ENCODE data around the gene PARVB.

The PARVB gene

GRCh38 chr22:44192816-44193534 lies 168.9 kb downstream of the PARVB start:
- Histone ChIP-seq H3K4me1 (ENCODE audit: control insufficient read depth in 2 of 2, insufficient read depth in 2 of 2, low read length in 2 of 2) (peaks cover 0 to 2% of the 10 kb centered on the region in 2 donors), H3K4me3 (ENCODE audit: low read length in 2 of 2) (no peak overlapping the region), H3K9ac (ENCODE audit: low read depth in 1 of 2, low read length in 2 of 2) (no peak overlapping the region), H3K9me3 (ENCODE audit: control insufficient read depth in 2 of 2, low read length in 2 of 2) (no peaks in the 10 kb centered on the region), H3K27me3 (ENCODE audit: control insufficient read depth in 2 of 2, insufficient read depth in 2 of 2, low read length in 2 of 2) (no peaks in the 10 kb centered on the region), H3K27ac (ENCODE audit: low read depth in 2 of 2, low read length in 2 of 2) (no peak overlapping the region), H3K36me3 (ENCODE audit: control insufficient read depth in 2 of 2, insufficient read depth in 2 of 2, low read length in 2 of 2) (no peaks in the 10 kb centered on the region)

- Histone ChIP-seq H3K4me1 (ENCODE audit: control insufficient read depth in 2 of 2, insufficient read depth in 2 of 2, low read length in 2 of 2) (peaks cover 0 to 2% of the 10 kb centered on the region in 2 donors), H3K27me3 (ENCODE audit: control insufficient read depth in 2 of 2, insufficient read depth in 2 of 2, low read length in 2 of 2) (no peaks in the 10 kb centered on the region), H3K4me3 (ENCODE audit: low read length in 2 of 2) (no peak overlapping the region), H3K27ac (ENCODE audit: low read depth in 2 of 2, low read length in 2 of 2) (no peak overlapping the region), H3K9me3 (ENCODE audit: control insufficient read depth in 2 of 2, low read length in 2 of 2) (no peaks in the 10 kb centered on the region), H3K9ac (ENCODE audit: low read depth in 1 of 2, low read length in 2 of 2) (no peak overlapping the region), H3K36me3 (ENCODE audit: control insufficient read depth in 2 of 2, insufficient read depth in 2 of 2, low read length in 2 of 2) (no peaks in the 10 kb centered on the region)
These were observed 169.4 kb downstream of the PARVB start for GRCh38 chr22:44193535-44193891.

GRCh38 chr22:44194569-44194968 lies 170.5 kb downstream of the PARVB start:
- Histone ChIP-seq H3K27ac (ENCODE audit: low read depth in 2 of 2, low read length in 2 of 2) (no peak overlapping the region), H3K27me3 (ENCODE audit: control insufficient read depth in 2 of 2, insufficient read depth in 2 of 2, low read length in 2 of 2) (no peaks in the 10 kb centered on the region), H3K9me3 (ENCODE audit: control insufficient read depth in 2 of 2, low read length in 2 of 2) (no peaks in the 10 kb centered on the region), H3K36me3 (ENCODE audit: control insufficient read depth in 2 of 2, insufficient read depth in 2 of 2, low read length in 2 of 2) (no peaks in the 10 kb centered on the region), H3K4me1 (ENCODE audit: control insufficient read depth in 2 of 2, insufficient read depth in 2 of 2, low read length in 2 of 2) (peaks cover 0 to 2% of the 10 kb centered on the region in 2 donors), H3K9ac (ENCODE audit: low read depth in 1 of 2, low read length in 2 of 2) (no peak overlapping the region), H3K4me3 (ENCODE audit: low read length in 2 of 2) (no peak overlapping the region)

- Histone ChIP-seq H3K4me1 (ENCODE audit: control insufficient read depth in 2 of 2, insufficient read depth in 2 of 2, low read length in 2 of 2) (peaks cover 0 to 2% of the 10 kb centered on the region in 2 donors), H3K9ac (ENCODE audit: low read depth in 1 of 2, low read length in 2 of 2) (no peak overlapping the region), H3K9me3 (ENCODE audit: control insufficient read depth in 2 of 2, low read length in 2 of 2) (no peaks in the 10 kb centered on the region), H3K4me3 (ENCODE audit: low read length in 2 of 2) (no peak overlapping the region), H3K27me3 (ENCODE audit: control insufficient read depth in 2 of 2, insufficient read depth in 2 of 2, low read length in 2 of 2) (no peaks in the 10 kb centered on the region), H3K27ac (ENCODE audit: low read depth in 2 of 2, low read length in 2 of 2) (no peak overlapping the region), H3K36me3 (ENCODE audit: control insufficient read depth in 2 of 2, insufficient read depth in 2 of 2, low read length in 2 of 2) (no peaks in the 10 kb centered on the region)
These were observed 171.2 kb downstream of the PARVB start for GRCh38 chr22:44195189-44195871.

- Histone ChIP-seq H3K4me3 (ENCODE audit: low read length in 2 of 2) (no peak overlapping the region), H3K36me3 (ENCODE audit: control insufficient read depth in 2 of 2, insufficient read depth in 2 of 2, low read length in 2 of 2) (no peaks in the 10 kb centered on the region), H3K4me1 (ENCODE audit: control insufficient read depth in 2 of 2, insufficient read depth in 2 of 2, low read length in 2 of 2) (peaks cover 0 to 2% of the 10 kb centered on the region in 2 donors), H3K9me3 (ENCODE audit: control insufficient read depth in 2 of 2, low read length in 2 of 2) (no peaks in the 10 kb centered on the region), H3K27ac (ENCODE audit: low read depth in 2 of 2, low read length in 2 of 2) (no peak overlapping the region), H3K27me3 (ENCODE audit: control insufficient read depth in 2 of 2, insufficient read depth in 2 of 2, low read length in 2 of 2) (no peaks in the 10 kb centered on the region), H3K9ac (ENCODE audit: low read depth in 1 of 2, low read length in 2 of 2) (no peak overlapping the region)
These were observed 172.1 kb downstream of the PARVB start for GRCh38 chr22:44196241-44196640.

- H3K27ac ChIP-seq (ENCODE audit: low read depth in 2 of 2, low read length in 2 of 2), result no peak overlapping the region
- no peaks in the 10 kb centered on the region for H3K36me3 ChIP-seq (ENCODE audit: control insufficient read depth in 2 of 2, insufficient read depth in 2 of 2, low read length in 2 of 2)
- H3K9me3 ChIP-seq (ENCODE audit: control insufficient read depth in 2 of 2, low read length in 2 of 2), result no peaks in the 10 kb centered on the region
- peaks cover 0 to 2% of the 10 kb centered on the region in 2 donors for H3K4me1 ChIP-seq (ENCODE audit: control insufficient read depth in 2 of 2, insufficient read depth in 2 of 2, low read length in 2 of 2)
- no peak overlapping the region for H3K9ac ChIP-seq (ENCODE audit: low read depth in 1 of 2, low read length in 2 of 2)
- no peak overlapping the region for H3K4me3 ChIP-seq (ENCODE audit: low read length in 2 of 2)
- no peaks in the 10 kb centered on the region for H3K27me3 ChIP-seq (ENCODE audit: control insufficient read depth in 2 of 2, insufficient read depth in 2 of 2, low read length in 2 of 2)
These were observed 172.6 kb downstream of the PARVB start for GRCh38 chr22:44196731-44197131.

- Histone ChIP-seq H3K9me3 (ENCODE audit: control insufficient read depth in 2 of 2, low read length in 2 of 2) (no peaks in the 10 kb centered on the region), H3K9ac (ENCODE audit: low read depth in 1 of 2, low read length in 2 of 2) (no peak overlapping the region), H3K27ac (ENCODE audit: low read depth in 2 of 2, low read length in 2 of 2) (no peak overlapping the region), H3K4me3 (ENCODE audit: low read length in 2 of 2) (no peak overlapping the region), H3K27me3 (ENCODE audit: control insufficient read depth in 2 of 2, insufficient read depth in 2 of 2, low read length in 2 of 2) (no peaks in the 10 kb centered on the region), H3K36me3 (ENCODE audit: control insufficient read depth in 2 of 2, insufficient read depth in 2 of 2, low read length in 2 of 2) (no peaks in the 10 kb centered on the region), H3K4me1 (ENCODE audit: control insufficient read depth in 2 of 2, insufficient read depth in 2 of 2, low read length in 2 of 2) (peaks cover 0 to 2% of the 10 kb centered on the region in 2 donors)
These were observed 173.2 kb downstream of the PARVB start for GRCh38 chr22:44197271-44197670.

- H3K4me1 ChIP-seq (ENCODE audit: control insufficient read depth in 2 of 2, insufficient read depth in 2 of 2, low read length in 2 of 2), result no peaks in the 10 kb centered on the region
- no peaks in the 10 kb centered on the region for H3K27me3 ChIP-seq (ENCODE audit: control insufficient read depth in 2 of 2, insufficient read depth in 2 of 2, low read length in 2 of 2)
- no peak overlapping the region for H3K27ac ChIP-seq (ENCODE audit: low read depth in 2 of 2, low read length in 2 of 2)
- H3K9ac ChIP-seq (ENCODE audit: low read depth in 1 of 2, low read length in 2 of 2), result no peak overlapping the region
- no peak overlapping the region for H3K4me3 ChIP-seq (ENCODE audit: low read length in 2 of 2)
- H3K9me3 ChIP-seq (ENCODE audit: control insufficient read depth in 2 of 2, low read length in 2 of 2), result no peaks in the 10 kb centered on the region
- H3K36me3 ChIP-seq (ENCODE audit: control insufficient read depth in 2 of 2, insufficient read depth in 2 of 2, low read length in 2 of 2), result no peaks in the 10 kb centered on the region
These were observed 175.1 kb downstream of the PARVB start for GRCh38 chr22:44199164-44199563.

GRCh38 chr22:44199866-44200265 lies 175.8 kb downstream of the PARVB start:
- Histone ChIP-seq H3K27ac (ENCODE audit: low read depth in 2 of 2, low read length in 2 of 2) (no peak overlapping the region), H3K36me3 (ENCODE audit: control insufficient read depth in 2 of 2, insufficient read depth in 2 of 2, low read length in 2 of 2) (no peaks in the 10 kb centered on the region), H3K9ac (ENCODE audit: low read depth in 1 of 2, low read length in 2 of 2) (no peak overlapping the region), H3K4me1 (ENCODE audit: control insufficient read depth in 2 of 2, insufficient read depth in 2 of 2, low read length in 2 of 2) (no peaks in the 10 kb centered on the region), H3K9me3 (ENCODE audit: control insufficient read depth in 2 of 2, low read length in 2 of 2) (no peaks in the 10 kb centered on the region), H3K4me3 (ENCODE audit: low read length in 2 of 2) (no peak overlapping the region), H3K27me3 (ENCODE audit: control insufficient read depth in 2 of 2, insufficient read depth in 2 of 2, low read length in 2 of 2) (no peaks in the 10 kb centered on the region)

GRCh38 chr22:44200451-44200850 lies 176.3 kb downstream of the PARVB start:
- Histone ChIP-seq H3K27ac (ENCODE audit: low read depth in 2 of 2, low read length in 2 of 2) (no peak overlapping the region), H3K4me3 (ENCODE audit: low read length in 2 of 2) (no peak overlapping the region), H3K9me3 (ENCODE audit: control insufficient read depth in 2 of 2, low read length in 2 of 2) (no peaks in the 10 kb centered on the region), H3K36me3 (ENCODE audit: control insufficient read depth in 2 of 2, insufficient read depth in 2 of 2, low read length in 2 of 2) (no peaks in the 10 kb centered on the region), H3K9ac (ENCODE audit: low read depth in 1 of 2, low read length in 2 of 2) (no peak overlapping the region), H3K27me3 (ENCODE audit: control insufficient read depth in 2 of 2, insufficient read depth in 2 of 2, low read length in 2 of 2) (no peaks in the 10 kb centered on the region), H3K4me1 (ENCODE audit: control insufficient read depth in 2 of 2, insufficient read depth in 2 of 2, low read length in 2 of 2) (no peaks in the 10 kb centered on the region)

Data from mucosa of rectum (tissue), 2 donors.